ENCODE measurements around the gene ATP13A1.
"Not testable (repeated sequence)": the region's sequence is repeated elsewhere in the genome, so short reads cannot be mapped to it uniquely, and the experiment has no call there.

The ATP13A1 gene

GRCh38 chr19:19618219-19619051 is 45.0 kb downstream of the ATP13A1 start, which contains the start of gene PBX4:
Gene PBX4 (minus strand): TSS chr19:19618687. CDS start chr19:19618629, 58 bp downstream.
- DNase-seq: peak; percentile 32

DNA sequence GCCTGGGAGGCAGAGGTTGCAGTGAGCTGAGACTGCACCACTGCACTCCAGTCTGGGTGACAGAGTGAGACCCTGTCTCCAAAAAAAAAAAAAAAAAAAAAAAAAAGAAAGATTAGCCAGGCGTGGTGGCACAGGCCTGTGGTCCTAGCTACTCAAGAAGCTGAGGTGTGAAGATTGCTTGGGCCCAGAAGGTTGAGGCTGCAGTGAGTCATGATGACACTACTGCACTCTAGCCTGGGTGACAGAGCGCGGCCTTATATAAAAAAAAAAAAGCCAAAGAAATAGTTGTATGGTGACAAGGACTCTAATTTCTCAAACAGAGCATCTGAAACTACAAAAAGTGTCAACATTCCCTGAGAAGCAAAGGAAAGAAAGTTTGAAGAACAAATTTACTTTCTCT is 48.4 kb downstream of the ATP13A1 start:
- DNase-seq: no peak

GRCh38 chr19:19613506-19613905 is 50.0 kb downstream of the ATP13A1 start:
- DNase-seq: no peak

DNA sequence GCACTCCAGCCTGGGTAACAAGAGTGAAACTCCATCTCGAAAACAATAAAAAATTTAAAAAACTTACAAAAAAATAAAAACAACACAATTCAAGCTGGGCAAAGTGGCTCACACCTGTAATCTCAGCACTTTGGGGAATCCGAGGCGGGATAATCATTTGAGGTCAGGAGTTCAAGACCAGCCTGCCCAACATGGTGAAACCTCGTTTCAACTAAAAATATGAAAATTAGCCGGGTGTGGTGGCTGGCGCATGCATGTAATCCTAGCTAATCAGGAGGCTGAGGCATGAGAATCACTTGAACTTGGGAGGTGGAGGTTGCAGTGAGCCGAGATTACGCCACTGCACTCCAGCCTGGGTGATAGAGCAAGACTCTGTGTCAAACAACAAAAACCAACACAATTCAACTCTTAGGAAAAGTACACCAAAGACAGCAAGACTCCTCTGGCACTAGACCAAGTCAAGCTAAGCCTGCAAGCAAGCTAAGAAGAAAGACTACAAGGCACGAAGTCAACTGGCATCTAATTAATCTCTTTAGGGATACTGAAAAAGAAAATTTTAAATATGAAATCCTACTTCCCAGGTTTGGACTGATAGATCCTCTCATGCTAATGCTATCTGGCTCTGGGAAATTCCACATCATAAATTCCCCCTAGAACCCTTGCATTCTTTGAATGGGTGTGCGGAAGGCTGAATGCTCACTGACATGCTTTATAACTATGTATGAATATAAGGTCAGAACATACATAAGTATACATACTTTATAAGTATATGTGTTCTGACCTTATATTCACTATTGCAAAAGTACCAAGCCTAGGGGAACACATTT is 52.9 kb downstream of the ATP13A1 start:
- DNase-seq: no peak

DNA sequence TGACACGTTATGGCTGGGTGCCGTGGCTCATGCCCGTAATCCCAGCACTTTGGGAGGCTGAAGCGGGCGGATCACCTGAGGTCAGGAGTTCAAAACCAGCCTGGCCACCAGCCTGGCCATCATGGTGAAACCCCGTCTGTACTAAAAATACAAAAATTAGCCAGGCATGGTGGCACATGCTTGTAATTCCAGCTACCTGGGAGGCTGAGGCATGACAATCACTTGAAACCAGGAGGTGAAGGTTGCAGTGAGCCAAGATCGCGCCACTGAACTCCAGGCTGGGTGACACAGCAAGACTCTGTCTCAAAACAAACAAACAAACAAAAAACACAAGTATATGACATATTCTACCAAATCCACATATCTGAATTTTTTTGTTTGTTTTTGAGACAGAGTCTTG is 56.8 kb downstream of the ATP13A1 start:
- DNase-seq: not testable (repeated sequence)

GRCh38 chr19:19606021-19606420 is 57.5 kb downstream of the ATP13A1 start:
- DNase-seq: no peak

GRCh38 chr19:19602713-19603324 is 60.7 kb downstream of the ATP13A1 start:
- DNase-seq: no peak

GRCh38 chr19:19602136-19602712 is 61.3 kb downstream of the ATP13A1 start:
- no peak for DNase-seq

DNA sequence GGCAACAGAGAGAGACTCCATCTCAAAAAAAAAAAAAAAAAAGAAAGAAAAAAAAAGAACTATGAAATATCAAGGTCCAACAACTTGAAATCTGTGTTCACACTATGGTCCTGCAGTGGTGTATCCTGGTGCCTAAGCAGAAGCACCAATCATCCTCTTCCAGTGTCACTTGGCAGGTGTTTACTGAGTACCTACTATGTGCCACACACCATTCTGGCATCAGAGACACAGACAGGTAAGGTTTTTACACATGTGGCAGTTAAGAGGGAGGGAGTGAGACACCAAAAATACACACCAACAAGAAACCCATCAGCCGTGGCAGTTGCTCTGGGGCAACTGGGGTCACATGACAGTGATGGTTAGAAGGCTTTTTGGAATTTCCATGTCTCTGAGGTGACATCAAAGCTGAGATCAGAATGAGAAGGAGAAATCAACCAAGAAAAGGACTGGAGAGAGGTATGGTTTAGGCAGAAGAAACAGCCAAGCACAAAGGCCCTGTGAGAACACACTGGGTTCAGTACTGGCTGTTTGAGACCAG is 62.6 kb downstream of the ATP13A1 start:
- no peak for DNase-seq

DNA sequence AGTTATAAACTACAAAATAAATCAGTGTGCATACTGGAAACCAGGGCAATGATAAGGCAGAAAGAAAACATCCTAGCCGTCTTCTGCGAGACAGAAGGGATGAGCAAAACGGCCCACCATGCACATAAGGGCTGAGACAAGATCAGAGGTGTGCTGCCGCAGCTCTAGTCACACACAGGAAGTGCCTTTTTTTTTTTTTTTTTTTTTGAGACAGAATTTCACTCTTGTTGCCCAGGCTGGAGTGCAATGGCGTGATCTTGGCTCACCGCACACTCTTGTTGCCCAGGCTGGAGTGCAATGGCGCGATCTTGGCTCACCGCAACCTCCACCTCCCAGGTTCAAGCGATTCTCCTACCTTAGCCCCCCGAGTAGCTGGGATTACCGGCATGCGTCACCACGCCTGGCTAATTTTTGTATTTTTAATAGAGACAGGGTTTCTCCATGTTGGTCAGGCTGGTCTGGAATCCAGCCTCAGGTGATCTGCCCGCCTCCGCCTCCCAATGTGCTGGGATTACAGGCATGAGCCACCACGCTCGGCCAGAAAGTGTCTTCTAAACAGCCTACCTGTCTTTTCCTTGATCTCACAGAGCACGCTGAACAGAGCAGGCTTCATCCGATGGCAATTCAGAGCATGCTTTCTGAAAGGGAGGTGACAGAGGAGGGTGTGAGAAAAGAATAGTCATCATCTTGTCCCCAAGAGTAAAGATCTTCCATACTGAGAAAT is 64.6 kb downstream of the ATP13A1 start:
- DNase-seq: not testable (repeated sequence)

GRCh38 chr19:19597809-19598306 is 65.6 kb downstream of the ATP13A1 start:
- DNase-seq: no peak
